Stimulated activated CD4-positive, alpha-beta T cell treated with anti-CD3 and anti-CD28 coated beads, Interleukin-4, amount 100 ng/mL, for 1 hour (primary cell): ENCODE measurements around the gene TCEAL4.
A peak's percentile ranks its signal among the peaks of the same experiment; 100 is the strongest.
"Not testable (repeated sequence)": the region's sequence is repeated elsewhere in the genome, so short reads cannot be mapped to it uniquely, and the experiment has no call there.

ENCODE experiments used
- DNase-seq: peaks from one replicate; pipeline ENCODE4 v3.0.0-alpha.2; 2020

Gene TCEAL4

GRCh38 chrX:103595202-103595601 lies 9.9 kb downstream of the TCEAL4 start:
- not testable (repeated sequence) for DNase-seq

GRCh38 chrX:103607364-103608305 lies 22.3 kb downstream of the TCEAL4 start, which contains the start of gene TCEAL3:
Gene TCEAL3, plus strand, starts transcription at chrX:103607963. Its CDS starts 1,102 bp downstream, at chrX:103609065.
- DNase-seq, result peak; percentile 26

- peak; percentile 2 for DNase-seq
These were observed 23.1 kb downstream of the TCEAL4 start for GRCh38 chrX:103608306-103608963.

GRCh38 chrX:103610282-103610681 lies 25.0 kb downstream of the TCEAL4 start:
- DNase-seq, result no peak

GRCh38 chrX:103613362-103613890 lies 28.1 kb downstream of the TCEAL4 start:
- no peak for DNase-seq

- DNase-seq, result no peak
These were observed 29.7 kb downstream of the TCEAL4 start for GRCh38 chrX:103614999-103615398.

- no peak for DNase-seq
These were observed 30.6 kb downstream of the TCEAL4 start for GRCh38 chrX:103615781-103616371.

- DNase-seq, result no peak
These were observed 31.4 kb downstream of the TCEAL4 start for GRCh38 chrX:103616676-103617186.

GRCh38 chrX:103624111-103624510 lies 38.8 kb downstream of the TCEAL4 start:
- DNase-seq, result no peak

GRCh38 chrX:103626855-103627254 lies 41.5 kb downstream of the TCEAL4 start:
- DNase-seq, result no peak

- peak; percentile 29 for DNase-seq
These were observed 43.3 kb downstream of the TCEAL4 start, which contains the start of gene TCEAL1 for GRCh38 chrX:103628386-103629317. Gene TCEAL1, plus strand, starts transcription at chrX:103628975. Its CDS starts 942 bp downstream, at chrX:103629917.

- peak; percentile 23 for DNase-seq
These were observed 44.2 kb downstream of the TCEAL4 start for GRCh38 chrX:103629318-103630170.

- no peak for DNase-seq
These were observed 44.8 kb downstream of the TCEAL4 start for GRCh38 chrX:103630171-103630511.

- no peak for DNase-seq
These were observed 45.8 kb downstream of the TCEAL4 start for GRCh38 chrX:103631145-103631544.

- DNase-seq, result no peak
These were observed 50.1 kb downstream of the TCEAL4 start for GRCh38 chrX:103635436-103635835.
